T-helper 22 cell (primary cell): ENCODE data around the gene IL12A.
A peak's percentile ranks its signal among the peaks of the same experiment; 100 is the strongest.

Source experiments
- DNase-seq: peaks from one replicate; pipeline ENCODE4 v3.0.0-alpha.2; 2020; ENCODE audit warnings: low read depth

The IL12A gene

GRCh38 chr3:159988617-159989271 is at the start of gene IL12A:
TSS of gene IL12A (plus strand) at chr3:159988835.
- DNase-seq, result peak; percentile 64

- DNase-seq, result no peak
Measured at GRCh38 chr3:159941038-159942000, 47.3 kb upstream of the IL12A start.

- no peak for DNase-seq
Measured at GRCh38 chr3:159944781-159945180, 43.9 kb upstream of the IL12A start.

GRCh38 chr3:159945930-159946329 is 42.7 kb upstream of the IL12A start:
- no peak for DNase-seq

- DNase-seq, result no peak
Measured at GRCh38 chr3:159947220-159947619, 41.4 kb upstream of the IL12A start.

GRCh38 chr3:159948429-159949144 is 40.0 kb upstream of the IL12A start:
- DNase-seq, result no peak

- DNase-seq, result no peak
Measured at GRCh38 chr3:159950156-159950898, 38.3 kb upstream of the IL12A start.

GRCh38 chr3:159951540-159951939 is 37.1 kb upstream of the IL12A start:
- no peak for DNase-seq

GRCh38 chr3:159953325-159954085 is 35.1 kb upstream of the IL12A start:
- DNase-seq, result no peak

GRCh38 chr3:159960188-159961148 is 28.2 kb upstream of the IL12A start:
- no peak for DNase-seq

- no peak for DNase-seq
Measured at GRCh38 chr3:159964166-159964973, 24.3 kb upstream of the IL12A start.

- DNase-seq, result no peak
Measured at GRCh38 chr3:159971311-159971710, 17.3 kb upstream of the IL12A start.

- no peak for DNase-seq
Measured at GRCh38 chr3:159977295-159977694, 11.3 kb upstream of the IL12A start.

- no peak for DNase-seq
Measured at GRCh38 chr3:159978353-159978752, 10.3 kb upstream of the IL12A start.

- no peak for DNase-seq
Measured at GRCh38 chr3:159978918-159979703, 9.5 kb upstream of the IL12A start.

- no peak for DNase-seq
Measured at GRCh38 chr3:159982442-159982974, 6.1 kb upstream of the IL12A start.

GRCh38 chr3:159987291-159987711 is 1.3 kb upstream of the IL12A start:
- no peak for DNase-seq
